ENCODE results near the gene EHMT1. TPM values are rescaled to one million over a fixed set of nuclear protein-coding genes. Genes with fewer than 3 reads are reported as not detected.

Gene EHMT1
- total and polyA plus RNA-seq, 10 of the 15 experiments (the other 5 are each of a cell fraction or from before 2014, with no cell fraction given), result 2.9 to 100 (median 48.1) TPM

DNA sequence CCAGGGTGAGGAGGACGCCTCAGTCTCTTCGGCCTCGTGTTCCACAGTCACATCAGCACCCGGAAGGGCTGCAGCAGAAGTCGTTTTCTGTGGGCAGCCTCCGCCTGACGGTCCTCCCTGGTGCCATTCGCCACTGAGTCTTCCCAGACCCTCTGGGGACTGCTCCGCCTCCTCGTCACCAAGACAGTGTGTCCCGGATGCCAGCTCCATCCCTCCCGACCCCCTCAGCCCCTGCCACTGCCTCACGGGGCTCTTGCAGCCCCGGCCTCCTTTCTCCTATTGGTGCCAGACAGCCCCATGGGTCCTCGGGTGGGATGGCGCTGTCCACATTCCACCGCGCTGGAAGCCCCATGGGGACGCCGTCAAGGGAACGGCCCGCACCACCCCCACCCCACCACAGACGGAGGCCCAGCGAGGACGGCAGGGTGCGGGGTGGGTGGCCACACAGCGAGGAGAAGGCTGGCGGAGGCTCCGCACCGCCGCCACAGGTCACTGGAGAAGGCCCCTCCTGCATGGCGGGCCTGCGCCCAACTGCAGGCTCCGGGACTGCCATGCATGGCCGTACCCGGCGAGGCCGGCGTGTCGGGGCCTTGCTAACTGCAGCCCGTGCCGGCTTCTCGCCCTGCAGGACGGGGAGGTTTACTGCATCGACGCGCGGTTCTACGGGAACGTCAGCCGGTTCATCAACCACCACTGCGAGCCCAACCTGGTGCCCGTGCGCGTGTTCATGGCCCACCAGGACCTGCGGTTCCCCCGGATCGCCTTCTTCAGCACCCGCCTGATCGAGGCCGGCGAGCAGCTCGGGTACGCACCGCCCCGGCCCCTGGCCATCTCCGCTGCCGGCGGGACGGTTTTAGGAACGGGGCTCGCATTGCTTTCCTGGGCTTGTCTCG lies 215.2 kb downstream of the EHMT1 start:
- ChIA-PET RAD21 (ENCODE audit: unreplicated experiment) (no interaction called here), CTCF (no interaction called here), SMC1A (ENCODE audit: uncharacterized antibody, unreplicated experiment) (no interaction called here), POLR2A (no interaction called here)
- ATAC-seq (no peak), DNase-seq (ENCODE audit: low read depth, low spot score) (no peak), FAIRE-seq (no peak)
- TF ChIP-seq POLR2A (IDR thresholded peaks at IDR 0.05; ENCODE audit: low read depth, low read length), result peak; percentile 38; the same call in 1 of the 2 replicates
- TF ChIP-seq POLR2AphosphoS2 (IDR thresholded peaks at IDR 0.05; ENCODE audit: low read depth, low read length), result no peak
- H3K4me1 ChIP-seq (ENCODE audit: control insufficient read depth, insufficient read depth, low read length), result no peaks in the 10 kb centered on the region; the same call in 1 of the 2 replicates
- in situ Hi-C loops (cut with MboI), result no loop called here
- H4K20me1 ChIP-seq (ENCODE audit: control insufficient read depth, insufficient read depth), result no peaks in the 10 kb centered on the region
- intact Hi-C loops (cut with micrococcal nuclease; ENCODE audit: unreplicated experiment), result no loop called here
- H2AFZ ChIP-seq (ENCODE audit: control insufficient read depth, low read depth, low read length), result no peak overlapping the region
- H3K27ac ChIP-seq (ENCODE audit: control insufficient read depth, insufficient read depth), result no peak overlapping the region
- peaks cover 11 to 45% of the 10 kb centered on the region in 2 experiments for H3K36me3 ChIP-seq (ENCODE audit: control insufficient read depth in 2 of 2, insufficient read depth in 2 of 2, low read length in 1 of 2)
- no peaks in the 10 kb centered on the region for H3K79me2 ChIP-seq (ENCODE audit: control insufficient read depth, insufficient read depth, low read length)
- H3K9ac ChIP-seq (ENCODE audit: control insufficient read depth, insufficient read depth, low read length), result no peak overlapping the region
- no peak overlapping the region for H3K4me2 ChIP-seq (ENCODE audit: control insufficient read depth, insufficient read depth)
- no TSS peak for BruUV-seq (replicated peaks)
- WGBS (ENCODE audit: insufficient coverage, insufficient replicate concordance, low lambda C conversion rate, missing lambda C conversion rate), result 96% methylated on average over 68 of the region's 73 CpGs
- no peaks in the 10 kb centered on the region; the same call in 2 of the 3 replicates for H3K9me3 ChIP-seq (replicated peaks; ENCODE audit: control insufficient read depth, insufficient read depth, low read length)
- no peak overlapping the region for H3K4me3 ChIP-seq
- no peaks in the 10 kb centered on the region for H3K27me3 ChIP-seq (replicated peaks in 1 of 2; ENCODE audit: control insufficient read depth in 2 of 2, insufficient read depth in 2 of 2, low read length in 1 of 2)

DNA sequence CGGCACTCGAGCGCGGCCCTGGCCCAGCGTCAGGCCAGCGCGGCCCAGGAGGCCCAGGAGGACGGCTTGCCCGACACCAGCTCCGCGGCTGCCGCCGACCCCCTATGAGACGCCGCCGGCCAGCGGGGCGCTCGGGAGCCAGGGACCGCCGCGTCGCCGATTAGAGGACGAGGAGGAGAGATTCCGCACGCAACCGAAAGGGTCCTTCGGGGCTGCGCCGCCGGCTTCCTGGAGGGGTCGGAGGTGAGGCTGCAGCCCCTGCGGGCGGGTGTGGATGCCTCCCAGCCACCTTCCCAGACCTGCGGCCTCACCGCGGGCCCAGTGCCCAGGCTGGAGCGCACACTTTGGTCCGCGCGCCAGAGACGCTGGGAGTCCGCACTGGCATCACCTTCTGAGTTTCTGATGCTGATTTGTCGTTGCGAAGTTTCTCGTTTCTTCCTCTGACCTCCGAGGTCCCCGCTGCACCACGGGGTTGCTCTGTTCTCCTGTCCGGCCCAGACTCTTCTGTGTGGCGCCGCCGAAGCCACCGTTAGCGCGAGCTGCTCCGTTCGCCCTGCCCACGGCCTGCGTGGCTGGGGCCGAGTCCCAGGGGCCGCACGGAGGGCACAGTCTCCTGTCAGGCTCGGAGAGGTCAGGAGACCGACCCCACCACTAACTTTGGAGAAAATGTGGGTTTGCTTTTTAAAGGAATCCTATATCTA lies 216.2 kb downstream of the EHMT1 start:
- ATAC-seq (no peak), FAIRE-seq (no peak), DNase-seq (ENCODE audit: low read depth, low spot score) (no peak)
- H2AFZ ChIP-seq (ENCODE audit: control insufficient read depth, low read depth, low read length), result no peak overlapping the region
- no peak overlapping the region for H3K4me3 ChIP-seq
- RAD21 ChIA-PET (ENCODE audit: unreplicated experiment), result no interaction called here
- no peak overlapping the region for H3K9ac ChIP-seq (ENCODE audit: control insufficient read depth, insufficient read depth, low read length)
- H3K9me3 ChIP-seq (replicated peaks; ENCODE audit: control insufficient read depth, insufficient read depth, low read length), result no peaks in the 10 kb centered on the region; the same call in 2 of the 3 replicates
- H3K27ac ChIP-seq (ENCODE audit: control insufficient read depth, insufficient read depth), result no peak overlapping the region
- in situ Hi-C loops (cut with MboI) (no loop called here), intact Hi-C loops (cut with micrococcal nuclease; ENCODE audit: unreplicated experiment) (no loop called here)
- H3K36me3 ChIP-seq (ENCODE audit: control insufficient read depth in 2 of 2, insufficient read depth in 2 of 2, low read length in 1 of 2), result peaks cover 10 to 45% of the 10 kb centered on the region in 2 experiments
- H3K4me1 ChIP-seq (ENCODE audit: control insufficient read depth, insufficient read depth, low read length), result no peaks in the 10 kb centered on the region; the same call in 1 of the 2 replicates
- TF ChIP-seq RFX5 (IDR thresholded peaks at IDR 0.05; ENCODE audit: low read depth, low read length), result no peak
- no peak for TF ChIP-seq PAX8 (IDR thresholded peaks at IDR 0.05)
- no peak for TF ChIP-seq TARDBP (IDR thresholded peaks at IDR 0.05; ENCODE audit: borderline replicate concordance)
- TF ChIP-seq CREB1 (IDR thresholded peaks at IDR 0.05; ENCODE audit: low read depth), result no peak
- TF ChIP-seq MXI1 (IDR thresholded peaks at IDR 0.05; ENCODE audit: low read depth, low read length), result no peak
- TF ChIP-seq SIN3A (IDR thresholded peaks at IDR 0.05; ENCODE audit: low read depth, low read length), result no peak
- no peak for TF ChIP-seq SREBF1 (IDR thresholded peaks at IDR 0.05; ENCODE audit: low read length)
- no peak for TF ChIP-seq ZNF24 (IDR thresholded peaks at IDR 0.05)
- no peak for TF ChIP-seq NR2C2 (IDR thresholded peaks at IDR 0.05; ENCODE audit: borderline replicate concordance, control insufficient read depth, insufficient read length, low read depth)
- no peak for TF ChIP-seq RB1 (IDR thresholded peaks at IDR 0.05; ENCODE audit: borderline replicate concordance)
- TF ChIP-seq CBX3 (IDR thresholded peaks at IDR 0.05; ENCODE audit: borderline replicate concordance, low read depth), result no peak
- TF ChIP-seq, protein P1, sequence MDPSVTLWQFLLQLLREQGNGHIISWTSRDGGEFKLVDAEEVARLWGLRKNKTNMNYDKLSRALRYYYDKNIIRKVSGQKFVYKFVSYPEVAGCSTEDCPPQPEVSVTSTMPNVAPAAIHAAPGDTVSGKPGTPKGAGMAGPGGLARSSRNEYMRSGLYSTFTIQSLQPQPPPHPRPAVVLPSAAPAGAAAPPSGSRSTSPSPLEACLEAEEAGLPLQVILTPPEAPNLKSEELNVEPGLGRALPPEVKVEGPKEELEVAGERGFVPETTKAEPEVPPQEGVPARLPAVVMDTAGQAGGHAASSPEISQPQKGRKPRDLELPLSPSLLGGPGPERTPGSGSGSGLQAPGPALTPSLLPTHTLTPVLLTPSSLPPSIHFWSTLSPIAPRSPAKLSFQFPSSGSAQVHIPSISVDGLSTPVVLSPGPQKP (IDR thresholded peaks at IDR 0.05; ENCODE audit: low read depth, low read length), result no peak
- no peak for TF ChIP-seq DPF2 (IDR thresholded peaks at IDR 0.05)
- no TSS peak for BruUV-seq (replicated peaks)
- no peaks in the 10 kb centered on the region for H3K27me3 ChIP-seq (replicated peaks in 1 of 2; ENCODE audit: control insufficient read depth in 2 of 2, insufficient read depth in 2 of 2, low read length in 1 of 2)
- no peaks in the 10 kb centered on the region for H3K79me2 ChIP-seq (ENCODE audit: control insufficient read depth, insufficient read depth, low read length)
- WGBS (ENCODE audit: insufficient coverage, insufficient replicate concordance, low lambda C conversion rate, missing lambda C conversion rate), result 98% methylated on average over 58 of the region's 66 CpGs
- SMC1A ChIA-PET (ENCODE audit: uncharacterized antibody, unreplicated experiment), result no interaction called here
- CTCF ChIA-PET, result no interaction called here
- no peaks in the 10 kb centered on the region for H4K20me1 ChIP-seq (ENCODE audit: control insufficient read depth, insufficient read depth)
- POLR2A ChIA-PET, result no interaction called here
- H3K4me2 ChIP-seq (ENCODE audit: control insufficient read depth, insufficient read depth), result no peak overlapping the region

Measured in GM12878 (cell line).